ENCODE measurements around the gene KCNMA1.

The KCNMA1 gene

DNA sequence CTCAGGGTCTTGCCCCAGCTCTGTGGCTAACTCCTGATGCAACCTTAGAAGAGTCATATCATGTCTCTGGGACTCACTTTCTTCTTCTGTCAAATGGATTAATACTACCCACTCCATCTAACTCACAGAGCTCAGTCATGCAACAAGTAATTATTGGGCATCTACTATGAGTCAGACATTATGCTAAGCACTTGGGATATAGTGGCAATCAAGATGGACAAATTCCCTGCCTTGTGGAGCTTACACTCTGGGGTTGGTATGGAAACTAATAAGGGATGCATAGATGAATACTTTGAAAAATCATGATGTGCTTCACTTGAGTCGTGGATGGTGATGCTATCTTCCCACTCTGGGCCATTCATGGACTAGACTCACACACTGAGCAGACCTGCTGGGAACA, 88.9 kb downstream of the KCNMA1 start:
- Histone ChIP-seq H2AK5ac (ENCODE audit: low read depth, low read length) (no peak overlapping the region), H3K79me1 (ENCODE audit: low read depth, low read length) (no peaks in the 10 kb centered on the region), H3K23ac (ENCODE audit: low read depth, low read length, poor library complexity) (no peak overlapping the region)

DNA sequence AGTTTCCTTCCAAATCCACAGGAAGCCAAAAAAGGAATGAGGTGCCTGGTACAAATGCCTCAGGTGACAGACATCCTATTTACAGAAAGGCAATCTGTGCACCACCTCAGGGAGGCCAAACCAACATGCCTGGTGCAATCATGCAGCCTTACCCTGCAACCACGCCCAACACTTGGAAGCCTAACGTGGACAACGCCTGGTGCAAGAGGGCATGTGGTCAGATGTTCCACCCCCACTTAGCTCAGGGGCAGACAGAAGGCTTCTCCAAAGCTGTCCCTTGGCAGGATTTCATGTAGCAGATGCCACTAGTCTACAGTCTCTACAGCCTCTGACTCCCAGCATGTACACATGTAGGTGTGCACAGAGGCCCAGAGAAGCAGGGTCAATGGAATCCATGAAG, 89.5 kb downstream of the KCNMA1 start:
- H3K9me3 ChIP-seq (replicated peaks in 1 of 2; ENCODE audit: control insufficient read depth in 2 of 2, insufficient read depth in 1 of 2, low read depth in 1 of 2, low read length in 2 of 2) = no peaks in the 10 kb centered on the region
- no peak overlapping the region for H2BK5ac ChIP-seq (ENCODE audit: low read length)
- H3K36me3 ChIP-seq (replicated peaks in 1 of 2; ENCODE audit: control insufficient read depth in 2 of 2, insufficient read depth in 2 of 2, low read length in 2 of 2) = no peaks in the 10 kb centered on the region
- no peak overlapping the region for H3K23ac ChIP-seq (ENCODE audit: low read depth, low read length, poor library complexity)
- H2AFZ ChIP-seq (ENCODE audit: low read length) = no peak overlapping the region
- H3K4me2 ChIP-seq (ENCODE audit: insufficient read depth, low read length, poor library complexity, severe bottlenecking) = no peak overlapping the region
- H3K27me3 ChIP-seq (ENCODE audit: control insufficient read depth in 3 of 3, insufficient read depth in 3 of 3, low read depth in 1 of 3, low read length in 3 of 3) = no peaks in the 10 kb centered on the region
- H2AK5ac ChIP-seq (ENCODE audit: low read depth, low read length) = no peak overlapping the region
- no peak overlapping the region for H3K18ac ChIP-seq (ENCODE audit: low read length)
- H3K4ac ChIP-seq (ENCODE audit: low read length) = no peak overlapping the region
- H4K8ac ChIP-seq (ENCODE audit: low read depth, low read length) = no peak overlapping the region
- no peak overlapping the region for H2BK15ac ChIP-seq (ENCODE audit: low read length)
- no peak overlapping the region for H2BK120ac ChIP-seq (ENCODE audit: low read depth, low read length)
- H3K9ac ChIP-seq (ENCODE audit: low read depth, low read length, poor library complexity) = no peak overlapping the region
- H4K91ac ChIP-seq (ENCODE audit: low read depth, low read length, poor library complexity) = no peak overlapping the region
- no peak overlapping the region for H3K27ac ChIP-seq (replicated peaks; ENCODE audit: low read length)
- no peaks in the 10 kb centered on the region for H3K79me1 ChIP-seq (ENCODE audit: low read depth, low read length)
- no CpG with 5 or more reads among the region's 3 CpGs for WGBS, 2 donors (ENCODE audit: extremely low coverage in 2 of 2, insufficient read length in 2 of 2, insufficient replicate concordance in 1 of 2)
- H3K4me1 ChIP-seq (ENCODE audit: control insufficient read depth in 2 of 2, insufficient read depth in 1 of 2, low read depth in 1 of 2, low read length in 2 of 2) = peaks cover 0 to 4% of the 10 kb centered on the region in 2 donors
- H2BK12ac ChIP-seq (ENCODE audit: low read length) = no peak overlapping the region
- no peak overlapping the region for H3K14ac ChIP-seq (ENCODE audit: low read length)
- H3K4me3 ChIP-seq (ENCODE audit: low read length in 2 of 2) = no peak overlapping the region
- DNase-seq (ENCODE audit: low spot score) = no peak

More for the DNA sequence above, 88.9 kb downstream of the KCNMA1 start:
- Histone ChIP-seq H2AFZ (ENCODE audit: low read length) (no peak overlapping the region), H2BK15ac (ENCODE audit: low read length) (no peak overlapping the region), H4K8ac (ENCODE audit: low read depth, low read length) (no peak overlapping the region), H3K36me3 (replicated peaks in 1 of 2; ENCODE audit: control insufficient read depth in 2 of 2, insufficient read depth in 2 of 2, low read length in 2 of 2) (no peaks in the 10 kb centered on the region), H2BK120ac (ENCODE audit: low read depth, low read length) (no peak overlapping the region), H2BK12ac (ENCODE audit: low read length) (no peak overlapping the region), H2BK5ac (ENCODE audit: low read length) (no peak overlapping the region), H3K9ac (ENCODE audit: low read depth, low read length, poor library complexity) (no peak overlapping the region), H3K4ac (ENCODE audit: low read length) (no peak overlapping the region), H3K18ac (ENCODE audit: low read length) (no peak overlapping the region), H3K14ac (ENCODE audit: low read length) (no peak overlapping the region), H3K4me1 (ENCODE audit: control insufficient read depth in 2 of 2, insufficient read depth in 1 of 2, low read depth in 1 of 2, low read length in 2 of 2) (peaks cover 0 to 4% of the 10 kb centered on the region in 2 donors), H3K27ac (replicated peaks; ENCODE audit: low read length) (no peak overlapping the region), H3K9me3 (replicated peaks in 1 of 2; ENCODE audit: control insufficient read depth in 2 of 2, insufficient read depth in 1 of 2, low read depth in 1 of 2, low read length in 2 of 2) (no peaks in the 10 kb centered on the region), H3K4me2 (ENCODE audit: insufficient read depth, low read length, poor library complexity, severe bottlenecking) (no peak overlapping the region), H3K4me3 (ENCODE audit: low read length in 2 of 2) (no peak overlapping the region), H4K91ac (ENCODE audit: low read depth, low read length, poor library complexity) (no peak overlapping the region), H3K27me3 (ENCODE audit: control insufficient read depth in 3 of 3, insufficient read depth in 3 of 3, low read depth in 1 of 3, low read length in 3 of 3) (no peaks in the 10 kb centered on the region)
- WGBS, 2 donors (ENCODE audit: extremely low coverage in 2 of 2, insufficient read length in 2 of 2, insufficient replicate concordance in 1 of 2) = no CpG with 5 or more reads among the region's 1 CpG
- no peak for DNase-seq (ENCODE audit: low spot score)

DNA sequence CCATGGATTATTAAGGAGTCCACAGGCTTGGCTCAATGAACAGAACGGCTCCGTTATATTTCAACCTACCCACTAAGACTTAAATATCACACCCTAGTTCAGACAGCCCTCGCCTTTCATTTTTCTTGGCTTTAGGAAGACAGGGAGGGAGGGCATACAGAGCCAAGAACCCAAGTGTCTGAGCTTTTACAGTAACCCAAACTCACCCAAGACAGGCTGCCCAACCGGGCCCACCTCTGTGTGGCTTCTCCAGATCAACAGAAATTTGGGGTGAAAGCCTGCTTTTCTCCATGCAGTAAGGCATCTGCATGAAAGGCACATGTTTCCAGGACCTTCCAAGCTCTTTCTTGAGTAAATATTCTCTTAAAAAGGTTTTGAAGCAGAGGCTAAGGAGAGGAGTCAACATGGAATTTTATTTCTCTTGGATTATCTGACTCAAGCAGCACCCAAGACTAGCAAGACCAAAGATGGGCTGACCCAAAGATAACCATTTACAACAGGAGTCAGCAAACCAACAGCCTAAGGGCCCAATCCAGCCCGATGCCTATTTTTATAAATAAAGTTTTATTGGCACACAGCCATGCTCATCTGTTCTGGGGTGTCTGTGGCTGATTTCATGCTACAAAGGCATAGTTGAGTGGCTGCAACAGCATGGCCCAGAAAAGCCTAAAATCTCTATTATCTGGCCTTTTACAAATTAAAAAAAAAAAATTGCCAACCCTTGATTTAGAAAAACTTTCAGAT, 90.1 kb downstream of the KCNMA1 start:
- WGBS, 2 donors (ENCODE audit: extremely low coverage in 2 of 2, insufficient read length in 2 of 2, insufficient replicate concordance in 1 of 2) = no CpG with 5 or more reads among the region's 5 CpGs

DNA sequence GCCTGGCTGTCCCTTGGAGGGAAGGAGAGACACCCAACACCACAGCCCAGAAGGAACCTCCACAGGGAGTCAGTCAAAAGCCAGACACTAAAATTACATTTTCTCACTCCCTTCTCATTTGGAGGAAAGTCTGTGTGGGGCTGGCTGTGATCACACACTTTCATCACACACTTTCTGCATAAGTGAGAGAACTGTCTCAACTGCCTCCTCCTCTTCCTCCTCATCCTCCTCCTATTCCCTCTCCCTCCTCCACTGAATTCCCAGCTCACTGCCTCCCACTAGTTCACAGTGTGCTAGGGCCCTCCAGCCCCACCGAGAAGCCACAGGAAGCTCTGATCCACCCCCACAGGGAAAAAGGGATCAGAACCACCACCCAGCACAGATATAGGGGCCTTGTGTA, 91.6 kb downstream of the KCNMA1 start:
- H2AFZ ChIP-seq (ENCODE audit: low read length) = no peak overlapping the region
- H3K27ac ChIP-seq (replicated peaks; ENCODE audit: low read length) = no peak overlapping the region
- no peak overlapping the region for H3K4me3 ChIP-seq (ENCODE audit: low read length in 2 of 2)
- no peaks in the 10 kb centered on the region for H3K36me3 ChIP-seq (replicated peaks in 1 of 2; ENCODE audit: control insufficient read depth in 2 of 2, insufficient read depth in 2 of 2, low read length in 2 of 2)
- H2BK12ac ChIP-seq (ENCODE audit: low read length) = no peak overlapping the region
- H3K23ac ChIP-seq (ENCODE audit: low read depth, low read length, poor library complexity) = no peak overlapping the region
- no peak for DNase-seq (ENCODE audit: low spot score)
- peaks cover 0 to 2% of the 10 kb centered on the region in 2 donors for H3K4me1 ChIP-seq (ENCODE audit: control insufficient read depth in 2 of 2, insufficient read depth in 1 of 2, low read depth in 1 of 2, low read length in 2 of 2)
- H3K18ac ChIP-seq (ENCODE audit: low read length) = no peak overlapping the region
- H3K9ac ChIP-seq (ENCODE audit: low read depth, low read length, poor library complexity) = no peak overlapping the region
- H2BK120ac ChIP-seq (ENCODE audit: low read depth, low read length) = no peak overlapping the region
- H3K79me1 ChIP-seq (ENCODE audit: low read depth, low read length) = no peaks in the 10 kb centered on the region
- no peaks in the 10 kb centered on the region for H3K9me3 ChIP-seq (replicated peaks in 1 of 2; ENCODE audit: control insufficient read depth in 2 of 2, insufficient read depth in 1 of 2, low read depth in 1 of 2, low read length in 2 of 2)
- no peak overlapping the region for H3K4ac ChIP-seq (ENCODE audit: low read length)
- H4K91ac ChIP-seq (ENCODE audit: low read depth, low read length, poor library complexity) = no peak overlapping the region
- no peak overlapping the region for H3K4me2 ChIP-seq (ENCODE audit: insufficient read depth, low read length, poor library complexity, severe bottlenecking)
- no peak overlapping the region for H2BK5ac ChIP-seq (ENCODE audit: low read length)
- no CpG with 5 or more reads among the region's 1 CpG for whole genome bisulfite sequencing, 2 donors (ENCODE audit: extremely low coverage in 2 of 2, insufficient read length in 2 of 2, insufficient replicate concordance in 1 of 2)
- H2BK15ac ChIP-seq (ENCODE audit: low read length) = no peak overlapping the region
- H4K8ac ChIP-seq (ENCODE audit: low read depth, low read length) = no peak overlapping the region
- no peaks in the 10 kb centered on the region for H3K27me3 ChIP-seq (ENCODE audit: control insufficient read depth in 3 of 3, insufficient read depth in 3 of 3, low read depth in 1 of 3, low read length in 3 of 3)
- H2AK5ac ChIP-seq (ENCODE audit: low read depth, low read length) = no peak overlapping the region
- H3K14ac ChIP-seq (ENCODE audit: low read length) = no peak overlapping the region

More for the DNA sequence above, 90.1 kb downstream of the KCNMA1 start:
- H3K27me3 ChIP-seq (ENCODE audit: control insufficient read depth in 3 of 3, insufficient read depth in 3 of 3, low read depth in 1 of 3, low read length in 3 of 3) = no peaks in the 10 kb centered on the region
- DNase-seq (ENCODE audit: low spot score) = no peak
- H3K4ac ChIP-seq (ENCODE audit: low read length) = no peak overlapping the region
- H3K79me1 ChIP-seq (ENCODE audit: low read depth, low read length) = no peaks in the 10 kb centered on the region
- no peaks in the 10 kb centered on the region for H3K9me3 ChIP-seq (replicated peaks in 1 of 2; ENCODE audit: control insufficient read depth in 2 of 2, insufficient read depth in 1 of 2, low read depth in 1 of 2, low read length in 2 of 2)
- no peak overlapping the region for H4K8ac ChIP-seq (ENCODE audit: low read depth, low read length)
- no peak overlapping the region for H2BK12ac ChIP-seq (ENCODE audit: low read length)
- H3K27ac ChIP-seq (replicated peaks; ENCODE audit: low read length) = no peak overlapping the region
- no peak overlapping the region for H3K14ac ChIP-seq (ENCODE audit: low read length)
- H2BK5ac ChIP-seq (ENCODE audit: low read length) = no peak overlapping the region
- H2AK5ac ChIP-seq (ENCODE audit: low read depth, low read length) = no peak overlapping the region
- no peak overlapping the region for H2BK15ac ChIP-seq (ENCODE audit: low read length)
- H3K4me2 ChIP-seq (ENCODE audit: insufficient read depth, low read length, poor library complexity, severe bottlenecking) = no peak overlapping the region
- H2BK120ac ChIP-seq (ENCODE audit: low read depth, low read length) = no peak overlapping the region
- no peak overlapping the region for H4K91ac ChIP-seq (ENCODE audit: low read depth, low read length, poor library complexity)
- H3K4me1 ChIP-seq (ENCODE audit: control insufficient read depth in 2 of 2, insufficient read depth in 1 of 2, low read depth in 1 of 2, low read length in 2 of 2) = peaks cover 0 to 4% of the 10 kb centered on the region in 2 donors
- H2AFZ ChIP-seq (ENCODE audit: low read length) = no peak overlapping the region
- H3K9ac ChIP-seq (ENCODE audit: low read depth, low read length, poor library complexity) = no peak overlapping the region
- no peak overlapping the region for H3K4me3 ChIP-seq (ENCODE audit: low read length in 2 of 2)
- no peaks in the 10 kb centered on the region for H3K36me3 ChIP-seq (replicated peaks in 1 of 2; ENCODE audit: control insufficient read depth in 2 of 2, insufficient read depth in 2 of 2, low read length in 2 of 2)
- no peak overlapping the region for H3K23ac ChIP-seq (ENCODE audit: low read depth, low read length, poor library complexity)
- H3K18ac ChIP-seq (ENCODE audit: low read length) = no peak overlapping the region

All from neuronal stem cell (in vitro differentiated cells).